H1 (cell line): ENCODE measurements around the gene KSR2. TPM values are rescaled to one million over a fixed set of nuclear protein-coding genes. Genes with fewer than 3 reads are reported as not detected.

ENCODE experiments used
- CTCF ChIA-PET: fragments of 300-600 bp; sonication (Branson Sonifier 250); formaldehyde crosslinking; loops from one replicate; lab custom pipeline; 2021; ENCODE audit not compliant: partially characterized antibody; lab: Charles Lee
- POLR2A ChIA-PET: fragments of 300-600 bp; sonication (Branson Sonifier 250); formaldehyde crosslinking; loops from one replicate; lab custom pipeline; 2021; ENCODE audit warnings: inconsistent platforms; ENCODE audit not compliant: partially characterized antibody; lab: Charles Lee
- DNase-seq, 2 experiments: peaks; one replicate each; pipeline versions ENCODE4 v3.0.0 to v3.0.0-alpha.2; 2010 to 2022; ENCODE audit warnings: low spot score in 2 of 2, low read depth in 1 of 2, mixed read lengths in 1 of 2
- FAIRE-seq: peaks from 2 replicates; lab custom pipeline; 2011; peaks lifted over from hg19 to GRCh38; lab: Jason Lieb, UNC
- H2AFZ ChIP-seq: 2 replicates; pipeline ENCODE4 v1.8.1; 2012; ENCODE audit warnings: low read length, inconsistent platforms
- H2AK5ac ChIP-seq: 2 replicates; pipeline ENCODE4 v1.6.1; 2013; ENCODE audit warnings: low read depth, low read length
- H2BK120ac ChIP-seq: replicated peaks from 2 replicates; pipeline ENCODE3; 2013; ENCODE audit warnings: low read depth, low read length, inconsistent platforms
- H2BK12ac ChIP-seq: 2 replicates; pipeline ENCODE4 v1.6.1; 2013; ENCODE audit warnings: low read depth, low read length
- H2BK15ac ChIP-seq: 2 replicates; pipeline ENCODE4 v1.6.1; 2013; ENCODE audit warnings: low read length
- H2BK20ac ChIP-seq: 2 replicates; pipeline ENCODE4 v1.6.1; 2013; ENCODE audit warnings: low read length
- H2BK5ac ChIP-seq: 2 replicates; pipeline ENCODE4 v1.6.1; 2013; ENCODE audit warnings: low read depth, low read length
- H3K14ac ChIP-seq: 2 replicates; pipeline ENCODE4 v1.6.1; 2013; ENCODE audit warnings: inconsistent platforms; ENCODE audit not compliant: insufficient read length
- H3K18ac ChIP-seq: 2 replicates; pipeline ENCODE4 v1.6.1; 2013; ENCODE audit warnings: low read length; ENCODE audit errors: extremely low read depth
- H3K23ac ChIP-seq: 2 replicates; pipeline ENCODE4 v1.6.1; 2013; ENCODE audit warnings: inconsistent platforms; ENCODE audit not compliant: insufficient read length
- H3K23me2 ChIP-seq: 2 replicates; pipeline ENCODE4 v1.6.1; 2013; ENCODE audit warnings: low read depth, low read length
- H3K27ac ChIP-seq: 2 replicates; pipeline ENCODE4 v1.6.1; 2011; ENCODE audit warnings: low read depth, low read length, inconsistent platforms
- H3K27me3 ChIP-seq, 4 experiments: replicated peaks in 1 of 4; 1 replicate in 1 of 4; 2 replicates in 3 of 4; pipeline versions ENCODE4 v1.6.1 to v1.8.1; 2011 to 2013; ENCODE audit warnings: low read length in 3 of 4, mild to moderate bottlenecking in 3 of 4, inconsistent platforms in 2 of 4, mixed read lengths in 2 of 4, moderate library complexity in 1 of 4; ENCODE audit not compliant: control insufficient read depth in 3 of 4, insufficient read depth in 3 of 4; ENCODE audit errors: extremely low read depth in 1 of 4
- H3K36me3 ChIP-seq, 4 experiments: 2 replicates each; pipeline versions ENCODE4 v1.6.1 to v1.8.1; 2011 to 2013; ENCODE audit warnings: mild to moderate bottlenecking in 4 of 4, low read length in 3 of 4, moderate library complexity in 2 of 4, control low read depth in 1 of 4, inconsistent platforms in 1 of 4; ENCODE audit not compliant: insufficient read depth in 4 of 4, control insufficient read depth in 2 of 4
- H3K4ac ChIP-seq: replicated peaks from 2 replicates; pipeline ENCODE3; 2013; ENCODE audit warnings: low read length, low read depth, mixed read lengths, inconsistent platforms; ENCODE audit not compliant: insufficient read length
- H3K4me1 ChIP-seq, 4 experiments: replicated peaks in 1 of 4; 1 replicate in 1 of 4; 2 replicates in 3 of 4; pipeline versions ENCODE4 v1.6.1 to v1.8.1; 2011 to 2013; ENCODE audit warnings: low read length in 3 of 4, inconsistent platforms in 2 of 4, mixed read lengths in 1 of 4; ENCODE audit not compliant: insufficient read depth in 4 of 4, control insufficient read depth in 3 of 4
- H3K4me2 ChIP-seq, 2 experiments: 2 replicates each; pipeline versions ENCODE4 v1.6.1 to v1.8.1; 2011 to 2013; ENCODE audit warnings: low read depth in 2 of 2, low read length in 2 of 2, control low read depth in 1 of 2, inconsistent platforms in 1 of 2, mild to moderate bottlenecking in 1 of 2; ENCODE audit not compliant: insufficient read depth in 1 of 2
- H3K4me3 ChIP-seq, 4 experiments: fragments of 200-600, 300-600 bp in 1 of 4; sonication (generic), shearing (Covaris generic), sonication (Bioruptor Twin) in 1 of 4; 2 replicates each; pipeline versions ENCODE4 v1.5.1 to v1.8.1; 2011 to 2016; ENCODE audit warnings: low read length in 4 of 4, low read depth in 3 of 4, control low read depth in 2 of 4, inconsistent platforms in 2 of 4, mild to moderate bottlenecking in 2 of 4, mixed read lengths in 1 of 4, moderate library complexity in 1 of 4; ENCODE audit not compliant: insufficient read depth in 2 of 4; ENCODE audit errors: extremely low read depth in 1 of 4
- H3K56ac ChIP-seq: replicated peaks from 2 replicates; pipeline ENCODE3; 2013; ENCODE audit warnings: low read depth, mild to moderate bottlenecking, mixed read lengths, low read length, inconsistent platforms; ENCODE audit not compliant: insufficient read length
- H3K79me1 ChIP-seq: 2 replicates; pipeline ENCODE4 v1.6.1; 2013; ENCODE audit warnings: low read depth, low read length, control low read depth
- H3K79me2 ChIP-seq, 2 experiments: 2 replicates each; pipeline versions ENCODE4 v1.6.1 to v1.8.1; 2012 to 2013; ENCODE audit warnings: low read length in 2 of 2, mild to moderate bottlenecking in 2 of 2, inconsistent platforms in 1 of 2; ENCODE audit not compliant: insufficient read depth in 2 of 2, control insufficient read depth in 1 of 2
- H3K9ac ChIP-seq, 4 experiments: replicated peaks in 1 of 4; 1 replicate in 1 of 4; 2 replicates in 3 of 4; pipeline versions ENCODE4 v1.6.1 to v1.8.1; 2011 to 2013; ENCODE audit warnings: low read depth in 3 of 4, low read length in 3 of 4, control low read depth in 2 of 4, mild to moderate bottlenecking in 2 of 4, moderate library complexity in 2 of 4, inconsistent platforms in 1 of 4; ENCODE audit errors: extremely low read depth in 1 of 4
- H3K9me3 ChIP-seq, 2 experiments: 2 replicates each; pipeline versions ENCODE4 v1.6.1 to v1.8.1; 2012 to 2013; ENCODE audit warnings: mild to moderate bottlenecking in 2 of 2, moderate library complexity in 2 of 2, control low read depth in 1 of 2, inconsistent platforms in 1 of 2, low read depth in 1 of 2, low read length in 1 of 2, mixed read lengths in 1 of 2; ENCODE audit not compliant: insufficient read depth in 2 of 2
- H4K20me1 ChIP-seq, 2 experiments: replicated peaks in 1 of 2; 2 replicates each; pipeline versions ENCODE3 to v1.8.1; 2011 to 2013; ENCODE audit warnings: inconsistent platforms in 2 of 2, low read length in 2 of 2, mild to moderate bottlenecking in 1 of 2; ENCODE audit not compliant: insufficient read depth in 2 of 2, control insufficient read depth in 1 of 2
- H4K5ac ChIP-seq: 2 replicates; pipeline ENCODE4 v1.6.1; 2013; ENCODE audit warnings: low read length, low read depth, mixed read lengths, inconsistent platforms; ENCODE audit not compliant: insufficient read length
- H4K8ac ChIP-seq: 2 replicates; pipeline ENCODE4 v1.8.0; 2013; ENCODE audit warnings: mild to moderate bottlenecking, moderate library complexity, low read length, inconsistent platforms; ENCODE audit not compliant: insufficient read depth; ENCODE audit errors: extremely low read depth
- H4K91ac ChIP-seq: replicated peaks from 2 replicates; pipeline ENCODE3; 2013; ENCODE audit warnings: low read length, mixed read lengths, inconsistent platforms; ENCODE audit not compliant: insufficient read length
- CHD1 ChIP-seq: IDR thresholded peaks from 2 replicates; pipeline ENCODE4 v1.6.1; 2012; ENCODE audit warnings: low read depth, low read length, improper control_type of control experiment
- EGR1 ChIP-seq: IDR thresholded peaks from 2 replicates; pipeline ENCODE4 v1.6.1; 2011; ENCODE audit warnings: low read depth, low read length, borderline replicate concordance
- WGBS, 2 experiments: shearing (Covaris generic) in 1 of 2; methylation state at CpG; one replicate each; pipeline versions ENCODE4 v1.1.6 to v1.1.7; 2013 to 2015; ENCODE audit warnings: low lambda C conversion rate in 2 of 2, mixed read lengths in 2 of 2, inconsistent platforms in 1 of 2, low coverage in 1 of 2, missing lambda C conversion rate in 1 of 2; ENCODE audit not compliant: insufficient replicate concordance in 2 of 2, insufficient coverage in 1 of 2, insufficient read length in 1 of 2; ENCODE audit errors: extremely low coverage in 1 of 2, missing lambda C conversion rate in 1 of 2; 5-methylcytosine and 5-hydroxymethylcytosine counted together
- polyA plus RNA-seq, 7 experiments: library from polyadenylated mRNA; depleted of rRNA in 3 of 7; stranded (reverse) in 5 of 7; unstranded in 2 of 7; fragments of >200 nt in 5 of 7; fragments of 200-250 nt in 2 of 7; gene quantifications; 1 replicate in 5 of 7; 2 replicates in 1 of 7; 4 replicates in 1 of 7; pipeline versions ENCODE4 v1.2.1 to v1.2.3, GENCODE V29; 2011 to 2013; ENCODE audit warnings: missing spikeins in 2 of 7, mixed read lengths in 2 of 7
- total RNA-seq: library from RNA; stranded (reverse); fragmentation: NEBNext Ultra II Directional; extraction: Animal tissue kit (Norgen Biotek cat#: 25700); gene quantifications from 2 replicates; pipeline ENCODE4 v1.2.1, GENCODE V29; 2021

KSR2 gene
- total and polyA plus RNA-seq, 2 of the 8 experiments (the other 6 are each of a cell fraction or from before 2014, with no cell fraction given): 0.74 to 2.2 TPM

GRCh38 chr12:117908411-117908810 lies 60.4 kb downstream of the KSR2 start:
- Histone ChIP-seq H3K9me3 (no peaks in the 10 kb centered on the region), H2BK15ac (no peak overlapping the region), H2BK20ac (no peak overlapping the region), H3K56ac (no peak overlapping the region), H3K23ac (no peak overlapping the region), H4K91ac (no peak overlapping the region), H3K4me1 (no peaks in the 10 kb centered on the region), H4K8ac (no peak overlapping the region), H3K23me2 (no peaks in the 10 kb centered on the region), H3K4ac (no peak overlapping the region), H2BK12ac (no peak overlapping the region), H3K4me2 (no peak overlapping the region), H3K36me3 (no peaks in the 10 kb centered on the region), H3K27ac (no peak overlapping the region)
- WGBS, 2 experiments: 95% methylated on average over 5 of the region's 5 CpGs; no CpG with 5 or more reads in 1 of the 2 experiments
- no peak for FAIRE-seq
- TF ChIP-seq CHD1 (no peak), EGR1 (no peak)
- TF ChIP-seq, all 59 proteins: peak for 0
- no peak overlapping the region for H2BK120ac ChIP-seq
- POLR2A ChIA-PET: no interaction called here
- no peak overlapping the region for H4K5ac ChIP-seq
- H2AK5ac ChIP-seq: no peak overlapping the region
- no peak overlapping the region for H2AFZ ChIP-seq
- DNase-seq: no peak
- H2BK5ac ChIP-seq: no peak overlapping the region
- H3K9ac ChIP-seq: no peak overlapping the region
- no peaks in the 10 kb centered on the region for H3K79me2 ChIP-seq
- H4K20me1 ChIP-seq: no peaks in the 10 kb centered on the region
- no peak overlapping the region for H3K18ac ChIP-seq
- H3K14ac ChIP-seq: no peak overlapping the region
- H3K79me1 ChIP-seq: no peaks in the 10 kb centered on the region
- no peaks in the 10 kb centered on the region for H3K27me3 ChIP-seq
- CTCF ChIA-PET: interaction anchor here (2.1 kb wide), 1 partner anchor 18 kb away, joined by 5 read pairs; no protein-coding TSS in a partner anchor
- no peak overlapping the region for H3K4me3 ChIP-seq
